NOMO-1 treated with dmso at 0.1 percent for 144 hours (cell line): Measurements from ENCODE around the gene NCOA3.
"Not testable (repeated sequence)": the region's sequence is repeated elsewhere in the genome, so short reads cannot be mapped to it uniquely, and the experiment has no call there.

Experiments used
- DNase-seq: peaks from one replicate; lab custom pipeline; 2025; ENCODE audit not compliant: unreplicated experiment; lab: John Stamatoyannopoulos, UW

Gene NCOA3

GRCh38 chr20:47468290-47469050 lies 33.2 kb upstream of the NCOA3 start:
- DNase-seq = peak; percentile 24

DNA sequence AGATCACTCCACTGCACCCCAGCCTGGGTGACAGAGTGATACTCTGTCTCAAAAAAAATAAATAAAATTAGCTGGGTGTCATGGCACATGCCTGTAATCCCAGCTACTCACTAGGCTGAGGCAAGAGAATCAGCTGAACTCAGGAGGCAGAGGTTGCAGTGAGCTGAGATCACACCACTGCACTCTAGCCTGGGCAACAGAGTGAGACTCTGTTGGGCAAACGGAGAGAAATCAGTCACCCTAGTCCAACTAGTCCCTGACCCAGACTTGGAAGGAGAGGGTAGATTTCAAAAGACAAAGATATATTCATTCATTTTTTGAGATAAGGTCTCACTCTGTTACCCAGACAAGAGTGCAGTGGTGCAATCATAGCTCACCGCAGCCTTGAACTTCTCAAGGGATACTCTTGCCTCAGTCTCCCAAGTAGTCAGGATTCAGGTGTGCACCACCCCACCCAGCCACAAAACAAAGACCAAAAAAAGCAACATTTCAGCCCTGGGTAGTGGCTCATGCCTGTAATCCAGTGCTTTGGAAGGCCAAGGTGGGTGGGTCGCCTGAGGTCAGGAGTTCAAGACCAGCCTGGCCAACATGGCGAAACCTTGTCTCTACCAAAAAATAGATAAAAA lies 26.2 kb upstream of the NCOA3 start:
- DNase-seq = no peak

GRCh38 chr20:47476452-47476851 lies 25.2 kb upstream of the NCOA3 start:
- no peak for DNase-seq

- no peak for DNase-seq
Measured at GRCh38 chr20:47479093-47479492, 22.6 kb upstream of the NCOA3 start.

DNA sequence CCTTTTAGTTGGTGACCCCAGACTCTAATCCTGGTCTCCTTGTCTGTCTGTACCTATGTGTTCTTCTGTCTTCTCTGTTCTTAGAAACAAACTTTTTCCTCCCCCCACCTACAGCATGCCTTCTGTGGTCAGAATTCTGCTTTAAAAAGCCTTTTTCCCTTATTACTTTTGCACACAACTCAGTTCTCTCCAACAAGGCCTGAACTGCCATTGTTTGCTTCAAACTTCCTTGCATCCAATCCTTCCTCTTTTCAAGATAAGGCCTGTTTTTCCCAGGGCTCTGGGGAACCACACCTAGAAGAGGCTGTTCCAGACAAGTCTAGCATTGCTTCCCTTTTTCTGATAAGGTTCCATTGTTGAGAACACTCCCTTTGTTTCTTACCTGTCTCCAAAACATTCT lies 22.2 kb upstream of the NCOA3 start:
- DNase-seq = no peak

DNA sequence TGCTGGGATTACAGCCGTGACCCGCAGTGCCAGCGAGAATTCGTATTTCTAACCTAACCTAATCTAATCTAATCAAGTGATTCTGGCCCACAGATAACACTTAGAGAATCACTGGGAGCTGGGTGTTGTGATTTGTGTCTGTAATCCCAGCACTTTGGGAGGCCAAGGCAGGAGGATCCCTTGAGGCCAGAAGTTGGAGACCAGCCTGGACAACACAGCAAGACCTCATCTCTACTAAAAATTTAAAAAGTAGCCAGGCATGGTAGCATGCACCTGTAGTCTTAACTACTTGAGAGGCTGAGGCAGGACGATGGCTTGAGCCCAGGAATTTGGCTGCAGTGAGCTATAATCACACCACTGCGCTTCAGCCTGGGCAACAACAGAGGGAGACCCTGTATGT lies 21.4 kb upstream of the NCOA3 start:
- DNase-seq = no peak

DNA sequence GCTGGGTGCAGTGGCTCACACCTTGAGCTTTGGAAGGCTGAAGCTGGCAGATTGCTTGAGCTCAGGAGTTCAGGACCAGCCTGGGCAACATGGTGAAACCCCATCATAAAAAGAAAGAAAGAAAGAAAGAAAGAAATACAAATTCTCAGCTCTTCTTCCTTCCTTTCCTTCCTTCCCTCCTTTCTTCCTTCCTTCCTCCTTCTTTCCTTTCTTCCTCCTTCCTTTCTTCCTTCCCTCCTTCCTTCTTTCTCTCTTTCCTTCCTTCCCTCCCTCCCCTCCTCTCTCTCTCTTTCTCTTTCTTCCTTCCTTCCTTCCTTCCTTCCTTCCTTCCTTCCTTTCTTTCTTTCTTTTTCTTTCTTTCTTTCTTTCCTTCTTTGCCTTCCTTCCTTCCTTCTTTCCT lies 21.0 kb upstream of the NCOA3 start:
- DNase-seq = no peak

GRCh38 chr20:47481330-47482216 lies 20.1 kb upstream of the NCOA3 start:
- DNase-seq = peak; percentile 62

- DNase-seq = no peak
Measured at GRCh38 chr20:47482705-47483104, 19.0 kb upstream of the NCOA3 start.

- DNase-seq = no peak
Measured at GRCh38 chr20:47484303-47484702, 17.4 kb upstream of the NCOA3 start.

DNA sequence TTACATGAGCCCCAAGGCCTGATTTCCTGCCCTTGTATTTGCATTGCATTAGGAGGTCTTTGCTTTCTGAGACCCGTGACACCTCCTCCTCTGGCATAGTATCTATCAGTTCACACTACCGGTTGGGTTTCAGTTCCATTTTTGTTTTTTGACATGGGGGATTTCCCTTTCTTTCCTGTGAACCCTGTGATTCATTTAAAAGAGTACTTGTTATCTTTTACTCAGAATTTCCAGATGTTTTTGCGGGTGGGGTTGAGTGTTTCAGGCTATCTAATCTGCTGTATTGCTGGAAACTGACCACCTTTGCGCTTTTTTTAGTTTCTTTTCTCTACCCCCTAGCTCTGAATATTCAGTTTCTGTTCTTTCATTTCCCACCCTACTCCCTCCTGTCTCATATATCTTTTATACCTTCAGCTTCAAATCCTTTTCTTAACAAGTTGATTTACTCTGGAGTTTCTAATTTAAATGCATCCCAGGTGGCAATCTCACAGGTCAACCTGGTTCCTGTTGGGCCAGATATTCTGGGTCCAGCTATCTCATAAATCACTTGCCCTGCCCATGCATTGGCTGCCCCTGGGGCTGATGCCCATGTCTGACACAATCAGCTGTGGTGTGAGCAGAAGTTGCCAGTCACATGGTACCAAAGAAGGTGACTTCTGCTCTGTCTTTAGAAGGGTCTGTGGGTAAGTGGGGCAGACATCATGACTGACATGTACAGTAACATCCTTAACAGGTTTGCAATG lies 14.3 kb upstream of the NCOA3 start:
- peak; percentile 52 for DNase-seq

DNA sequence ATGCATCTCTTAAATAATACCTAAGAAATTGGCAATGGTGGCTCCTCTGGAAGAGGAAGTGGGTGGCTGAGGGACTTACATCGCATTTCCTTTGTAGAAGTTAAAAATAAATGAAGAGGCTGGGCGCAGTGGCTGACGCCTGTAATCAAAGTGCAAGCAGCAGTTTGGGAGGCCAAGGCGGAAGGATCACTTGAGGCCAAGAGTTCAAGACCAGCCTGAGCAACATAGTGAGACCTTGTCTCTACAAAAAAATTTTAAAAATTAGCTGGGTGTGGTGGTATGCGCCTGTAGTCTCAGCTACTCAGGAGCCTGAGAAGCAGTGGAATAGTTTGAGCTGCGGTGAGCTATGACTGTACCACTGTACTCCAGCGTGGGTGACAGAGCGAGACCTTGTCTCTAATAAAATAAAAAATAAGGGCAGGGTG lies 12.2 kb upstream of the NCOA3 start:
- DNase-seq = peak; percentile 82

- DNase-seq = peak; percentile 60
Measured at GRCh38 chr20:47490795-47491194, 10.9 kb upstream of the NCOA3 start.

GRCh38 chr20:47492284-47492683 lies 9.4 kb upstream of the NCOA3 start:
- no peak for DNase-seq

DNA sequence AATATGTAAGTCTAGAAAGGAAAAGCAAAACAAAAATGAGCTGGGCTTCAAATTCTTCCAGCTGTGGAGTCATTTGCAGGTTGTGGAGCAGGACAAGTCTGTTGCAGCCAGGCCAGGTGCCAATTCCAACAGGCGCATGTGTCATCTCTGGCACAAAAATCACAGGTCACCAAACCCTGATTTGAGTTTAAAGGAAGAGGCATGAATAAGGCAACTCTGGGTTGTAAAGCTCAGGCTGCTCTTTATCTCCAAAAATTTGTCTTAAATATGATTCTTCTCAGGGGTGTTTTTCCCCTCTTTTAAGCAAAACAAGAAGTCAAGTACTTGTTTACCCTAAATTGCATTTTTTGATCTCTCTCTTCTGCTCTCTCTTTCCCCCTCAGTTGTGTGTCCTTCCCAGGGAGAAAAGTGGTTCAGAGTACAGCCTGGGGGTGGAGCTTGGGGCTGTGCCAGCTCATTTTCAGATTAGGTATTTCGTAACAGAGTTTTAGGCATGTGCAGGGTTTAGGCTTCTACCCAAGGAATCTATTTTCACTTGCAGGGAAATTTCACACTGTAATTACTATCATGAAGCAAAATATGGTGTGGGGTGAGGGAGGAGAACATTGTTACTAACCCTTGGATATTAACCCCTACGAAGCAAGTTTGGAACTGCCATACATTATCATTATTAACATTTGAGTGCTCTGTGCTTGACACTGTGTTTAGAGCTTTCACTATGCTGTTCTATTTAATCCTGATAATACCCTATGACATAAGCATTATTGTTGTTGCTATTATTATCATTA lies 8.3 kb upstream of the NCOA3 start:
- DNase-seq = peak; percentile 72

- DNase-seq = no peak
Measured at GRCh38 chr20:47493963-47494293, 7.8 kb upstream of the NCOA3 start.

DNA sequence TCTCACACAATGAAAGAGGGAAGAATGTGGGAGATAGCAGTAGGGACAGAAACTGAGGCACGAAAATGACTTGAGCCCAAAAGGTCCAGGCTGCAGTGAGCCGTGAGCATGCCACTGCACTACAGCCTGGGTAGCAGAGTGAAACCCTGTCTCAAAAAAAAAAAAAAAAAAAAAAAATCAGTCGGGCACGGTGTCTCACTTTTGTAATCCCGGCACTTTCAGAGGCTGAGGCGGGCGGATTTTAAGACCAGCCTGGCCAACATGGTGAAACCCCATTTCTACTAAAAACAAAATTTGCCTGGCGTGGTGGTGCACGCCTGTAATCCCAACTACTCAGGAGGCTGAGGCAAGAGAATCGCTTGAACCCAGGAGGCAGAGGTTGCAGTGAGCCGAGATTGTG lies 7.1 kb upstream of the NCOA3 start:
- not testable (repeated sequence) for DNase-seq

- DNase-seq = no peak
Measured at GRCh38 chr20:47496118-47496517, 5.6 kb upstream of the NCOA3 start.

DNA sequence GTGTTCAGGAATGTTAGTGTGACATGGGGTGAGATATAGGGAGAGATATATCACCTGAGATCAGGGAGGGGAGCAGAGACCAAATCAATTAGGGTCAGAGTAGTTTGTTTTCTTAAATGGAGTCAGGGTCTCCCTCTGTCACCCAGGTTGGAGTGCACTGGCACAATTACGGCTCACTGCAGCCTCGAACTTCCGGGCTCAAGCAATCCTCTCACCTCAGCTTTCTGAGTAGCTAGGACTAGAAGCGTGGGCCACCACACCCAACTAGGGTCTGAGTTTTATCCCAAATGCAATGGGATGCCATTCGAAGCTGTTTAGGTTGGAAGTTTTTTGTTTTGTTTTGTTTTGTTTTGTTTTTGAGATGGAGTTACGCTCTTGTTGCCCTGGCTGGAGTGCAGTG lies 3.1 kb upstream of the NCOA3 start:
- no peak for DNase-seq

- DNase-seq = no peak
Measured at GRCh38 chr20:47499053-47499452, 2.6 kb upstream of the NCOA3 start.
